Endothelial cell of umbilical vein (primary cell): ENCODE results near the gene ANO1. TPM values are rescaled to one million over a fixed set of nuclear protein-coding genes. Genes with fewer than 3 reads are reported as not detected.

ENCODE experiments used
- BruUV-seq: library from RNA; stranded (reverse); fragments of 400-500 nt; replicated peaks from 2 replicates; lab custom pipeline; 2021; lab: Mats Ljungman, UMichigan
- CTCF ChIA-PET: fragments of 300-600, 350-600 bp; sonication (Branson Sonifier 250); formaldehyde crosslinking; loops from one replicate; lab custom pipeline; 2021; ENCODE audit warnings: antibody characterized with exemption, inconsistent platforms; lab: Charles Lee
- POLR2A ChIA-PET: fragments of 300-600, 350-600 bp; sonication (Branson Sonifier 250); formaldehyde crosslinking; loops from one replicate; lab custom pipeline; 2021; ENCODE audit warnings: antibody characterized with exemption, inconsistent platforms; lab: Charles Lee
- DNase-seq: peaks from one replicate; pipeline ENCODE4 v3.0.0-alpha.2; 2011; ENCODE audit warnings: low read depth, low spot score
- FAIRE-seq: peaks from 2 replicates; lab custom pipeline; 2011; peaks lifted over from hg19 to GRCh38; lab: Jason Lieb, UNC
- H2AFZ ChIP-seq: 2 replicates; pipeline ENCODE4 v1.6.0; 2012; ENCODE audit warnings: low read depth, low read length, control low read depth, inconsistent platforms
- H3K27ac ChIP-seq: 2 replicates; pipeline ENCODE4 v1.5.1; 2011; ENCODE audit warnings: low read depth, mild to moderate bottlenecking, control low read depth, low read length, moderate library complexity; ENCODE audit not compliant: insufficient read depth
- H3K27me3 ChIP-seq, 2 experiments: 2 replicates each; pipeline versions ENCODE4 v1.6.0 to v1.6.1; 2011; ENCODE audit warnings: low read length in 2 of 2, mixed read lengths in 1 of 2; ENCODE audit not compliant: control insufficient read depth in 2 of 2, insufficient read depth in 2 of 2
- H3K36me3 ChIP-seq, 2 experiments: 2 replicates in 1 of 2; 3 replicates in 1 of 2; pipeline ENCODE4 v1.5.1; 2011; ENCODE audit warnings: low read length in 2 of 2, mild to moderate bottlenecking in 1 of 2, moderate library complexity in 1 of 2; ENCODE audit not compliant: control insufficient read depth in 2 of 2, insufficient read depth in 2 of 2; ENCODE audit errors: extremely low read depth in 1 of 2
- H3K4me1 ChIP-seq: 3 replicates; pipeline ENCODE4 v1.5.1; 2011; ENCODE audit warnings: mild to moderate bottlenecking, low read length; ENCODE audit not compliant: control insufficient read depth, insufficient read depth; ENCODE audit errors: extremely low read depth
- H3K4me2 ChIP-seq: 2 replicates; pipeline ENCODE4 v1.6.1; 2011; ENCODE audit warnings: low read length, control low read depth, mixed read lengths; ENCODE audit not compliant: insufficient read depth
- H3K4me3 ChIP-seq, 3 experiments: fragments of 200-600 bp in 1 of 3; sonication (generic), shearing (Covaris generic) in 1 of 3; replicated peaks in 1 of 3; 2 replicates each; pipeline ENCODE4 v1.5.1; 2011 to 2016; ENCODE audit warnings: control low read depth in 3 of 3, low read length in 3 of 3, mild to moderate bottlenecking in 2 of 3, inconsistent platforms in 1 of 3, low read depth in 1 of 3, moderate library complexity in 1 of 3; ENCODE audit not compliant: insufficient read depth in 1 of 3
- H3K79me2 ChIP-seq: 2 replicates; pipeline ENCODE4 v1.6.0; 2012; ENCODE audit warnings: low read length, inconsistent platforms; ENCODE audit not compliant: control insufficient read depth, insufficient read depth
- H3K9ac ChIP-seq: replicated peaks from 2 replicates; pipeline ENCODE3; 2011; ENCODE audit warnings: low read length, control low read depth; ENCODE audit not compliant: insufficient read depth; ENCODE audit errors: extremely low read depth
- H3K9me1 ChIP-seq: replicated peaks from 3 replicates; pipeline ENCODE4 v1.6.0; 2011; ENCODE audit warnings: mild to moderate bottlenecking, low read length; ENCODE audit not compliant: control insufficient read depth, insufficient read depth; ENCODE audit errors: extremely low read depth
- H3K9me3 ChIP-seq: replicated peaks from 2 replicates; pipeline ENCODE4 v1.5.1; 2012; ENCODE audit warnings: low read length, inconsistent platforms; ENCODE audit not compliant: control insufficient read depth, insufficient read depth
- H4K20me1 ChIP-seq: replicated peaks from 2 replicates; pipeline ENCODE3; 2011; ENCODE audit warnings: mild to moderate bottlenecking, low read length; ENCODE audit not compliant: control insufficient read depth, insufficient read depth; ENCODE audit errors: extremely low read depth
- CTCF ChIP-seq, 2 donors: IDR thresholded peaks; 1 replicate in 1 of 2; 2 replicates in 1 of 2; pipeline ENCODE4 v1.5.1; 2011; ENCODE audit warnings: low read length in 2 of 2, mild to moderate bottlenecking in 2 of 2, moderate library complexity in 2 of 2, control low read depth in 1 of 2, inconsistent platforms in 1 of 2, low read depth in 1 of 2; ENCODE audit not compliant: insufficient read depth in 1 of 2; ENCODE audit errors: extremely low read depth in 1 of 2
- EZH2 ChIP-seq: IDR thresholded peaks from 2 replicates; pipeline ENCODE4 v1.6.1; 2012; ENCODE audit warnings: borderline replicate concordance, low read depth, mild to moderate bottlenecking, moderate library complexity, low read length, inconsistent platforms; ENCODE audit not compliant: severe bottlenecking
- POLR2A ChIP-seq: IDR thresholded peaks from 2 replicates; pipeline ENCODE4 v1.6.1; 2012; ENCODE audit warnings: low read depth, mild to moderate bottlenecking, control low read depth, low read length
- POLR2AphosphoS5 ChIP-seq: IDR thresholded peaks from 2 replicates; pipeline ENCODE4 v1.6.1; 2012; ENCODE audit warnings: low read depth, mild to moderate bottlenecking, control low read depth, low read length, moderate library complexity; ENCODE audit not compliant: insufficient read depth
- dilution Hi-C: fragments of 300-500 bp; cut with MboI; formaldehyde crosslinking; loops from one replicate; pipeline ENCODE4 v1.15.0; 2019; ENCODE audit warnings: low sequenced_read_pairs; ENCODE audit not compliant: extremely low pct_ligation_motif_present
- intact Hi-C: fragments of 100-400 bp; cut with micrococcal nuclease; formaldehyde crosslinking; loops from one replicate; pipeline ENCODE4 v1.10.0; 2022
- polyA plus RNA-seq, 4 experiments: library from polyadenylated mRNA; depleted of rRNA in 3 of 4; stranded (reverse) in 3 of 4; unstranded in 1 of 4; fragments of >200 nt; gene quantifications; 2 replicates each; pipeline versions ENCODE4 v1.2.1 to v1.2.3, GENCODE V29; 2011 to 2012; ENCODE audit warnings: missing spikeins in 1 of 4
- total RNA-seq: library from RNA; stranded (reverse); gene quantifications from 2 replicates; pipeline ENCODE4 v1.2.3, GENCODE V29; 2021

Gene ANO1
- total and polyA plus RNA-seq, 2 donors (not counting 3 experiments of a cell fraction or from before 2014, with no cell fraction given) = 0.03 to 0.40 TPM

- H3K27me3 ChIP-seq = no peaks in the 10 kb centered on the region
- intact Hi-C loops = no loop called here
- TF ChIP-seq POLR2A (no peak), POLR2AphosphoS5 (no peak), CTCF (IDR thresholded peaks at IDR 0.05; ENCODE audit: extremely low read depth in 1 of 2, insufficient read depth in 1 of 2, low read depth in 1 of 2, low read length in 2 of 2) (peak; percentile 69 to 70)
- no peaks in the 10 kb centered on the region for H3K4me1 ChIP-seq
- no TSS peak for BruUV-seq
- no peak overlapping the region for H2AFZ ChIP-seq
- H3K9me3 ChIP-seq = no peaks in the 10 kb centered on the region
- FAIRE-seq = no peak
- H3K4me2 ChIP-seq = no peak overlapping the region
- no peaks in the 10 kb centered on the region for H3K9me1 ChIP-seq
- H3K4me3 ChIP-seq = no peak overlapping the region
- no peaks in the 10 kb centered on the region for H4K20me1 ChIP-seq
- DNase-seq = no peak
- ChIA-PET CTCF (interaction anchor here (0.9 to 1.5 kb wide), 2 partner anchors 15 to 19 kb away, joined by 4 read pairs; no protein-coding TSS in a partner anchor), POLR2A (no interaction called here)
- H3K9ac ChIP-seq = no peak overlapping the region
- H3K27ac ChIP-seq = no peak overlapping the region
- dilution Hi-C loops = loop anchor here (25.0 kb wide), 1 partner anchor 265 kb away; no protein-coding TSS in a partner anchor
- H3K36me3 ChIP-seq = no peaks in the 10 kb centered on the region
- no peaks in the 10 kb centered on the region for H3K79me2 ChIP-seq
Measured at GRCh38 chr11:70176940-70177689, 99.0 kb downstream of the ANO1 start.

GRCh38 chr11:70180906-70181305 lies 102.8 kb downstream of the ANO1 start:
- H3K79me2 ChIP-seq = no peaks in the 10 kb centered on the region
- no peak overlapping the region for H3K4me2 ChIP-seq
- ChIA-PET CTCF (no interaction called here), POLR2A (no interaction called here)
- no peak for FAIRE-seq
- no peaks in the 10 kb centered on the region for H3K36me3 ChIP-seq
- H3K9me3 ChIP-seq = no peaks in the 10 kb centered on the region
- intact Hi-C loops = no loop called here
- dilution Hi-C loops = loop anchor here (25.0 kb wide), 1 partner anchor 269 kb away; no protein-coding TSS in a partner anchor
- BruUV-seq = no TSS peak
- H3K4me1 ChIP-seq = no peaks in the 10 kb centered on the region
- no peak overlapping the region for H2AFZ ChIP-seq
- no peaks in the 10 kb centered on the region for H4K20me1 ChIP-seq
- no peak for DNase-seq
- H3K27me3 ChIP-seq = no peaks in the 10 kb centered on the region
- no peak for TF ChIP-seq POLR2AphosphoS5
- no peak for TF ChIP-seq EZH2
- H3K27ac ChIP-seq = no peak overlapping the region
- no peaks in the 10 kb centered on the region for H3K9me1 ChIP-seq
- no peak overlapping the region for H3K9ac ChIP-seq
- no peak overlapping the region for H3K4me3 ChIP-seq
